HG03159 (cell line): ENCODE measurements around the gene GGT7.
"Not testable (repeated sequence)": the region's sequence is repeated elsewhere in the genome, so short reads cannot be mapped to it uniquely, and the experiment has no call there.

ENCODE experiments used
- ATAC-seq: cut with Tn5 transposase; IDR thresholded peaks from one replicate; pipeline ENCODE4 v1.9.1; 2021; ENCODE audit warnings: mild to moderate bottlenecking, moderate library complexity; ENCODE audit not compliant: unreplicated experiment

GGT7 gene

GRCh38 chr20:34883087-34883688 is 10.5 kb upstream of the GGT7 start:
- no peak for ATAC-seq

GRCh38 chr20:34881689-34882088 is 9.0 kb upstream of the GGT7 start:
- no peak for ATAC-seq

DNA sequence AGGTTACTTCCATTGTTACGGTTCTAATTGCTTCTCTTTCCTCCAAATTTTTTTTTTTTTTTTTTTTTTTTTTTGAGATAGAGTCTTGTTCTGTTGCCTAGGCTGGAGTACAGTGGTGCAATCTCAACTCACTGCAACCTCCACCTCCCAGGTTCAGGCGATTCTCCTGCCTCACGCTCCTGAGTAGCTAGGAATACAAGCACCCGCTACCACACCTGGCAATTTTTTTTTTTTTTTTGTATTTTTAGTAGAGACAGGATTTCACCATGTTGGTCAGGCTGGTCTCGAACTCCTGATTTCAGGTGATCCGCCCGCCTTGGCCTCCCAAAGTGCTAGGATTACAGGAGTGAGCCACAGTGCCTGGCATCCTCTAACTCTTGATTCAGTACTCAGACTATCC is 8.3 kb upstream of the GGT7 start:
- not testable (repeated sequence) for ATAC-seq

DNA sequence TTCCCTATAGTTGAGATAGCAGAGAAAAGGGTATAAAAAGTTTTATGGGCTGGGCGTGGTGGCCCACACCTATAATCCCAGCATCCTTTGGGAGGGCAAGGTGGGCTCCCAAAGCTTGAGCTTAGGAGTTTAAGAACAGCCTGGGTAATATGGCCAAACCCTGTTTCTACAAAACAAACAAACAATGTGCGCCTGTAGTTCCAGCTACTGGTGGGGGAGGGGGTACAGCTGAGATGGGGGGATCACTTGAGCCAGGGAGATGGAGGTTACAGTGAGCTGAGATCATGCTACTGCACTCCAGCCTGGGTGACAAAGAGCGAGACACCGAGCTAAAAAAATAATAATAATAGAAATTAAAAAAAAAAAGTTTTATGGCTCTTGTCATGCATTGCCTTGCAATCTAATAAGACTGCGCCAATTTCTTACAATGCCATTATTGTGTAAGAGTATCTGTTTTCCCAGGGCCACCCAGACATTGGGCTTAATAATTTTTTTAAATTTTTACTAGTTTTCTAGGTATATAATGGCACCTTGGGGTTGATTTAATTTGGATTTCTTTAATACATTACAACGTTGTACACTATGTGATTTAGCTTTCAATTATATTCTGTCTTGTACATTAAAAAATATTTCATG is 7.7 kb upstream of the GGT7 start:
- ATAC-seq = no peak

- peak; percentile 62 for ATAC-seq
These were observed 4.0 kb upstream of the GGT7 start, which contains the start of gene ACSS2 for GRCh38 chr20:34876406-34877282. Gene ACSS2, plus strand, starts transcription at chr20:34876612. Its CDS starts 34 bp downstream, at chr20:34876646.

DNA sequence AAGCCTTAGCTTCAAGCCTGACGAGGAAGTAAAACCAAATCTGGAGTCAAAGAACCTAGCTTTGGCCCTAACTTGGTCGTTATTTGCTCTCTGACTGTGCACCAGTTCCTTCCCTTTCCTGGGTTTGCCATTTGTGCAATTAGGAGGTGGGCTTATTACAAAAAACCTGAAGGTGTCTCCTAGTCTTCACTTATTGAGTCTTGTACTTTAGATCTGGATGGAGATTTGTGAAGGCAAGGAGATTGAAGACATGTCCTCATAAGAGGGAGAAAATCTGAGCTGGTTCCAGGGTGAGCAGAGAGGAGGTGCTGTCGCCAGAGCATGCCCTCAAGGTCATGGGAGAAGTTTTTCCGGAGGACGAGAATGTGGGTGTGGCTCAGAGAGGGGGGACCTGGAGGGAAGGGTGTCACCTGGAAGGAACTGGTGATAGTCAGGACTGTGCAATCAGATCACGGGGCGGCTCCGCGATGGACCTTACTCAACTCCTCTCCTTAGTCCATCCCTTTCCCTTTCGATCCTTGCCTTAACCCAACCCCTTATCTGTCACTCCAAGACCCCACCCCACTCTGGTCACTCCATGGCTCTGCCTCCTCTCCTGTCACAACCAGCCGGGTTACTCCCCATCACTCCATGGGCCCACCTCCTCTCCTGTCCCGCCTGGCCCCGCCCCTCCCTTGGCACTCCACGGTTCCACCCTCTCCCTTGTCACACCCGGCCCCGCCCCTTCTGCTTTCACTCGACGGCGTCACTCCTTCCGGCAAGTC is 3.2 kb upstream of the GGT7 start:
- no peak for ATAC-seq

DNA sequence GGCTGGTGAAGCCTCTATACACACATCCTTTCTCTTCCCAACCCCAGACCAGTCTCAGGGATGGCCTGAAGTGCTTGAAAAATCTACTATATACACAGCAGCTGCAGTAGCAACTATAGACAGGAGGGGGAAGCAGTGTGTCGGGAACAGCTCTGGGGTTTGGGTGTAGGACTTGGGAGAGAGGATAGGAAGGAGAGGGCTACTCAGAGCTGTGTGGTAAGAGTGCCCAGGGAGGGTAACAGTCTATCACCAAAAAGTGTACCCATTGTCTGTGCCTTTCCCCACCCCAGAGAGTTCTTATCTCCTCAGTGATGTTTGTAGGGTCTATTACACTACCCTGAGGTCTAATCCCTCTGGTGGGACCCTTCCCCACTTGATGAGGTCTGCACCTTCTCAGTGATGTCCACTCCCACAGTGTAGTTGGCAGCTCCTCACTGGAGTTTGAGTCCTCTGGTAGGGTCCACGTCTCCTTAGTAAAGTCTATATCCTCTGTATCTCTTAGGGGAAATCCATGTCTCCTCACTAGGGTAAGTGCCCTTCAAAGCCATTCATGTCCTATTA is 1.5 kb upstream of the GGT7 start:
- no peak for ATAC-seq

DNA sequence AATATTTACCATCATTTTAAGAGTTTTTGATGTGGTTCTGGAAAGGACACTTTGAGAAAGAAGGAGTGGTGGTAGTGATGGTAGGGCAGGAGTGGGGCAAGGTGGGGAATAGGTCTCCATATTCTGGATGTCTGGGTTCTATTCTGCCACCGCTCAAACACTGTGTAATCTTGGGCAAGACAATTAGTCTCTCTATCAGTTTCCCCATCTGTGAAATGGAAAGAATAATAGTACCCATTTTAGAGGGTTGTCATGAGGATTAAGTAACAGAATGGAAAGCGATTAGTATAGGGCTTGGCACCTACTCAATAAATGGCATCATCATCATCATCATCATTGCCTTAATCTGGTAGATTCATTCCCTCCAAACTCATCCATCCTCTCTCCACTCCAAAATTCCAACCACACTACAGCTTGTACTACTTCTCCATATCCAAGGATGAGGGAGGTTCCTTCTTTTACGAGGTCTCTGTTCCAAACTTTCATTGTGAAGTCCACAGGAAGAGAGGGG is 982 bp upstream of the GGT7 start:
- no peak for ATAC-seq

DNA sequence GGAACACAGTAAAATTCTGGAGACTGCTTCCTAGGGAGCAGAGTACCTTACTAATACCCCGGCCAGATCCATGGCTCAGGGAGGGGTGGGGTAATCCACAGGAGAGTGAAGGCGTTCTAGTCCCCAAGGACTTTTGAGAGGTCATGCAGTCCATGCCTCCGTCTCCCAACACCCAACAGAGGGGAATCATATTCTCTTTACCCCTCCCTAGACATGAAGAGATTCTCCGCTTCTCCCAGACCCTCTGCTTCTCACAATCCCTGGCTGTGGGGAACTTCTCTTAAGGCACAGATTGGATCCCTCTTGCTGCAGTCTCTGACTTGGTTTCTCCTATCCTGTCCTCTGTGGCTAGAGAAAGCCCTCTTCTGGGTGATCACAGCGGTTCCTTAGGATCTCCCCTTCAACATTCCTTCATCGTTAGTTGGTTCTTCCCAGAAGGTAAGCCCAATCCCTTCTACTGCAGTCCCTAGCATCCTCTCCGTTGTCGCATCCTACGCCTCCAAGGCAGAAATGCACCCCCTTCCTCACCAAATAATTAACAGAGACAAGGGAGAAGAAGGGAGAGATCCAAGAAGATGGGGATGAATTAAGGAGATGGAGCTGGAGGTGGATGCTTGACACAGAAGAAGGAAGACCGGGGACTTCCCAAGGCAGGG is 562 bp downstream of the GGT7 start:
- no peak for ATAC-seq

DNA sequence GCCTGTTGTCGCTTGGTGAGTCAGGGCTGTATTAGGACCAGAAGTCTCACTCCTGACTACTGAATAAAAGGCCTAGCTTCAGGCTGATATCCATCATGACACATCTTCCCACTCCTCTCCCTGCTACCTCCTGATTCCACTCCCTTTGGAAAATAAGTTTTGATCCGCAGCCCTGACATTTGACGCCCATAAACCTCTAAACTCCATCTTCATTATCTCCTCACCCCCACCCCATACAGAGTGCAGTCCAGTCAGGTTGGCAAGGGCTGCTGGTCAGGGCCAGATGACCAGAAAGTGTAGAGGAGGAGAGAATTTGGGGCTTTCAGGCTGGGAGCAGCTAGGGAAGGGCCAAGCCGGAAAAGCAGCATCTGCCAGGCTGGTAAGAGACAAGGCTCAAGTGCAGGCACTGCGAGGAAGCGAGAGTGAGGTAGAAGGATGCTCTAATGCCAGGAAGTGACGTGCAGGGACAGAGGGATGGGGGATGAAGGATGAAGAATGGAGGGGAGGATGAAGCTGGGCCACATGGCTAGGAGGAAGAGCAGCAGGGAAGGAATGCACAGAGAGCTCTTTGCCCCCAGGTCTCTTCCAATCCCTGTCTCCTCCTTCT is 1.2 kb downstream of the GGT7 start:
- no peak for ATAC-seq

- no peak for ATAC-seq
These were observed 8.4 kb downstream of the GGT7 start for GRCh38 chr20:34864216-34864615.

GRCh38 chr20:34863421-34863965 is 9.2 kb downstream of the GGT7 start:
- ATAC-seq = no peak

- no peak for ATAC-seq
These were observed 9.9 kb downstream of the GGT7 start for GRCh38 chr20:34862724-34863123.

DNA sequence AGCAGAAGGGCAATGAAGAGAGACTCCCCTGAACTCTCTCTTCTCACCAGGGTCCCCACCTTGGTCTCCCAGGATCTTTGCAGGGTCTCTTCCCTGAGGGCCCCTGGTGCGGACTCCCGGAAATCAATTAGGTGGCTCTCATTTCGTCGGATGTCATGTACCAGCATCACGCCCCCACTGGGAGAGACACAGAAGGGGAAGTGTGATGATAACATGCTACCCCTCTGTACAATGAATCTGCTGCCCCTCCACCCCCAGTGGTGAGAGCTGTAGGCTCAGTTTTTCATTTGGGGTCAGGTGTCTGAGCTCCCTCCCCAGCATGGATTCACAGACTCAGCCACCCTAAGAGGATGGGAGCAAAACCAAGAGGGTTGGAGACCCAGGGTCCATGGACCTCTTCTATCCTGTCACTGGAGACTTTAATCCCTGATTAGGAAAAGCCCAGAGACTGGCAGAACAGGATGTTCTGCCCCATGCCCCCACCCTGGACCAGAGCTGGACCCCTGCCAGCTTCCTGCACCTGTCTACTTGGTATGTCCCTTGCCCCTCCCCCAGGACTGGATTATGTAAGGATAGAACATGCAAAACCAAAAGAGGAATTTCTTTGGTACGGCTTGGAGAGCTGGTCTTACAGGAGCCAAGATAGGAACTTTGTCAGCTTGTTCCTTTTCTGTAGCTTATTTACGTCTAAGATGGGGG is 11.1 kb downstream of the GGT7 start:
- ATAC-seq = no peak

DNA sequence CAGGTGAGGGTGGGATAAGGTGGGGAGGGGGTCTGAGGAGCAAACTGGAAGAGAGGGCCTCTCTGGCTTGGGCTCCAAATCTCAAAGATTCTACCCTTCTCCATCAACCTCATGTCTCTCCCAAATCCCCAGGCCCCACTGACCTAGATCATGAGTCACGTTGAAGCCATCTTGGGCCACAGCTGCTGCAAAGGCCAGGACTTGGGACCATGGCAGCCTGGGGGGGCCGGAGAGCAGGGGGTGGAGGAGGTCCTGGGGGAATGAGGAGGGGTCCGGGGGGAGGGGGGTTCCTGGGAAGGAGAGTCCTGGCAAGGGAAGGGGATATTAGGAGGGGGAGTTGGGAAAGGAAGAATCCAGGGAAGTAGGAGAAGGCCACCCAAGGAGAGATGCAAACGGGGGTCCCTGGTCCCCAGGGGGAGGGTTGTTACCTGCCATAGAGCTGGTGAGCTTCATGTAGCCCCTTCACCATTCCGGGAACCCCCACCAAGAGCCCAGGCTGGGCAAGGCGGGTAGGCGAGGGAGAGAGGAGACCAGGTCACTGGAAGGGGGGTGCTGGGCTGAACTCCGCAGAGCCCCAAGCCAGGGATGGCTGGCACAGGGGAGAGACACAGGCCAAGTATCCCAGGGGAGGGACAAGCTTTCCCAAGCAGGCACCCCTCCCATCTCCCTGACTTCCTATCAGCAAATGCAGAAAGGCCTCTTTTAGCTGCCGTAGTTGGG is 12.7 kb downstream of the GGT7 start:
- no peak for ATAC-seq

DNA sequence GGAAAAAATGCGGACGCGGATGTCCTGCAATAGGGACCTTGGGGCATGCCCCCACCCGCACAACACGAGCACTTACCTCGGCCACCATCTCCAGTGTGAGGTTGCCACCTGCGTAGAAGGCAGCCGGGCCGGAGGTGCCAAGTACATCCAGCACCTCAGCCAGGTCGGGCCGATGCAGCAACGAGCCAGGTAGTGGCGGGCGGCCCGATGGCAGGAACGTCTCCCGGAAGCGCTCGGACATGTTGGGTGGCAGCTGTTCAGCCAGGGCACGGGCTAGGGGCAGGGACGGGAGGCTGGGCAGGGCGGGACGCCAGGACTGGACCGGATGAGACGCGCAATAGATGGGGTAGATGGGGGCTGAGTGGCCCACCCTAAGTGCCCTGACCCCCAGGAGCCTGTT is 13.3 kb downstream of the GGT7 start:
- no peak for ATAC-seq

- ATAC-seq = no peak
These were observed 20.4 kb downstream of the GGT7 start for GRCh38 chr20:34852298-34852697.

DNA sequence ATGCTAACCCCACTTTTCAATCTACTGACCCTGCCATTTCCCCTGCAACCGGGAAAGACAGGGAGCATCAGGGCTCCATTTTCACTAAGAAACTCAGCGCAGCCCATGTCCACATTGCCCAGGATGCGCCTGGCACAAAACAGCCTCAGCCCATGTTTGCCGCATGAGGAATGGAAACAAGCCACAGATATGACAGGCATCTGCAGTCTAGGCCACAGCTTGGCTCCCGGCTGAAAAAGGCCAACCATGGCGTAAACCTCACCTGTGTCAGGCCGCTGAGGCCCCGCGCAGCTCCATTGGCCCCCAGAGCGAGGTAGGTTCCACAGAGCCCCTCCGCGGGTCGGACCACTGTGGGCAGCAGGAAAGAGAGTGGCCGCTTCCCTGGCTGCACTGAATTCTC is 21.7 kb downstream of the GGT7 start:
- no peak for ATAC-seq
